Neural cell (in vitro differentiated cells): ENCODE results near the gene RPS6KA3.

Source experiments
- EZH2 ChIP-seq: fragments of 200-600, 300-800 bp; shearing (Covaris generic), sonication (generic); IDR thresholded peaks from 2 replicates; pipeline ENCODE4 v1.6.1; 2014; ENCODE audit warnings: antibody characterized with exemption, low read length, borderline replicate concordance, mild to moderate bottlenecking; ENCODE audit not compliant: insufficient read depth, poor library complexity, severe bottlenecking
- TAF1 ChIP-seq: IDR thresholded peaks from 2 replicates; pipeline ENCODE4 v1.6.1; 2012; ENCODE audit warnings: low read depth
- TF ChIP-seq, protein P1 (sequence below): fragments of 450-650 bp; IDR thresholded peaks from 2 replicates; pipeline ENCODE4 v1.5.1; 2014; ENCODE audit warnings: antibody characterized with exemption, mild to moderate bottlenecking, moderate library complexity; ENCODE audit not compliant: poor library complexity, severe bottlenecking

DNA sequence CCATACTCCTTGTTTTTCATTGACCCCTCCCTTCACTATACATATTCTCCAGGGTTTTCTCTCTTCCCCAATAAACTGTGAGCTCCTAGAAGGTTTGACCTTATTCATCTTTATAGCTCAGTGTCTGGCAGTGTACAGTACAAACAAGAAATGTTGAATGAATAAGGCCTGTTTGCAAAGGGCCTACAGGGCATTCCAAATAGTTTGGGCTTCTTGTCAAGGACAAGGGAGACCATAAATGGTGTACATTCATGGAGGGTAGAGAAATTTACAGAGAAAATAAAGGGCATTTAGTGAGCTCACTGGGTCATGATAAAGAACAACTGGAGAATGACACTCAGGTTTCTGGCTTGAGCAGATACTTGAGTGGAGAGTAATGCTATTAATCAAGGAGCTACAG is 77.5 kb downstream of the RPS6KA3 start:
- no peak for TF ChIP-seq EZH2
- TF ChIP-seq, protein P1, sequence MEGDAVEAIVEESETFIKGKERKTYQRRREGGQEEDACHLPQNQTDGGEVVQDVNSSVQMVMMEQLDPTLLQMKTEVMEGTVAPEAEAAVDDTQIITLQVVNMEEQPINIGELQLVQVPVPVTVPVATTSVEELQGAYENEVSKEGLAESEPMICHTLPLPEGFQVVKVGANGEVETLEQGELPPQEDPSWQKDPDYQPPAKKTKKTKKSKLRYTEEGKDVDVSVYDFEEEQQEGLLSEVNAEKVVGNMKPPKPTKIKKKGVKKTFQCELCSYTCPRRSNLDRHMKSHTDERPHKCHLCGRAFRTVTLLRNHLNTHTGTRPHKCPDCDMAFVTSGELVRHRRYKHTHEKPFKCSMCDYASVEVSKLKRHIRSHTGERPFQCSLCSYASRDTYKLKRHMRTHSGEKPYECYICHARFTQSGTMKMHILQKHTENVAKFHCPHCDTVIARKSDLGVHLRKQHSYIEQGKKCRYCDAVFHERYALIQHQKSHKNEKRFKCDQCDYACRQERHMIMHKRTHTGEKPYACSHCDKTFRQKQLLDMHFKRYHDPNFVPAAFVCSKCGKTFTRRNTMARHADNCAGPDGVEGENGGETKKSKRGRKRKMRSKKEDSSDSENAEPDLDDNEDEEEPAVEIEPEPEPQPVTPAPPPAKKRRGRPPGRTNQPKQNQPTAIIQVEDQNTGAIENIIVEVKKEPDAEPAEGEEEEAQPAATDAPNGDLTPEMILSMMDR: no peak
- no peak for TF ChIP-seq TAF1
